WTC11 (cell line): Measurements from ENCODE around the gene CD160. TPM values are rescaled to one million over a fixed set of nuclear protein-coding genes. Genes with fewer than 3 reads are reported as not detected.

Source experiments
- ATAC-seq: fragments of 200-7000 bp; cut with Tn5 transposase; 2 replicates; pipeline ENCODE4 v1.10.0; 2021; ENCODE audit warnings: mild to moderate bottlenecking, moderate library complexity
- CTCF ChIA-PET: fragments of 300-600 bp; sonication (Branson Sonifier 250); formaldehyde crosslinking; loops from one replicate; lab custom pipeline; 2021; ENCODE audit warnings: antibody characterized with exemption; lab: Charles Lee
- POLR2A ChIA-PET: fragments of 350-600 bp; sonication (Branson Sonifier 250); formaldehyde crosslinking; loops from one replicate; lab custom pipeline; 2021; ENCODE audit warnings: antibody characterized with exemption; lab: Charles Lee
- DNase-seq: peaks from one replicate; pipeline ENCODE4 v3.0.0; 2021; ENCODE audit warnings: low spot score
- H3K27ac Mint-ChIP-seq: 2 replicates; pipeline ENCODE4 v1.8.0; 2021; ENCODE audit warnings: mixed read lengths
- H3K27me3 Mint-ChIP-seq: 2 replicates; pipeline ENCODE4 v1.8.0; 2021; ENCODE audit warnings: low read depth, mild to moderate bottlenecking, moderate library complexity, mixed read lengths
- H3K36me3 Mint-ChIP-seq: 2 replicates; pipeline ENCODE4 v1.8.0; 2021; ENCODE audit warnings: mixed read lengths
- H3K4me1 Mint-ChIP-seq: 2 replicates; pipeline ENCODE4 v1.8.0; 2022; ENCODE audit warnings: mixed read lengths
- H3K4me3 Mint-ChIP-seq: 2 replicates; pipeline ENCODE4 v1.8.0; 2021; ENCODE audit warnings: mild to moderate bottlenecking, moderate library complexity, mixed read lengths
- H3K9me3 Mint-ChIP-seq: 2 replicates; pipeline ENCODE4 v1.8.0; 2021; ENCODE audit warnings: mixed read lengths
- AR ChIP-seq: fragments of 250-450 bp; sonication (Bioruptor Pico); IDR thresholded peaks from 2 replicates; pipeline ENCODE4 v1.9.0; 2021; ENCODE audit warnings: mild to moderate bottlenecking
- CBFB ChIP-seq: sonication (generic); formaldehyde crosslinking; IDR thresholded peaks from 2 replicates; pipeline ENCODE4 v1.8.1; 2022; ENCODE audit warnings: mild to moderate bottlenecking, low read depth, missing genetic modification reagents
- ESRRA ChIP-seq: sonication (generic); formaldehyde crosslinking; IDR thresholded peaks from 2 replicates; pipeline ENCODE4 v1.8.1; 2022; ENCODE audit warnings: mild to moderate bottlenecking, missing genetic modification reagents, borderline replicate concordance
- FOXK1 ChIP-seq: sonication (generic); formaldehyde crosslinking; IDR thresholded peaks from 2 replicates; pipeline ENCODE4 v1.8.0; 2022; ENCODE audit warnings: mild to moderate bottlenecking, moderate library complexity, missing genetic modification reagents
- GTF2I ChIP-seq: fragments of 250-450 bp; sonication (Bioruptor Pico); conservative IDR thresholded peaks from 2 replicates; pipeline ENCODE4 v1.4.0; 2021; ENCODE audit warnings: mild to moderate bottlenecking
- JUN ChIP-seq: sonication (generic); formaldehyde crosslinking; IDR thresholded peaks from 2 replicates; pipeline ENCODE4 v1.8.0; 2023; ENCODE audit warnings: mild to moderate bottlenecking, missing genetic modification reagents
- NFATC4 ChIP-seq: fragments of 250-450 bp; sonication (Bioruptor Pico); IDR thresholded peaks from 2 replicates; pipeline ENCODE4 v1.9.0; 2021; ENCODE audit warnings: mild to moderate bottlenecking
- TCF7 ChIP-seq: sonication (generic); formaldehyde crosslinking; IDR thresholded peaks from 2 replicates; pipeline ENCODE4 v1.8.0; 2022; ENCODE audit warnings: mild to moderate bottlenecking, low read depth, missing genetic modification reagents, moderate library complexity
- ZBTB43 ChIP-seq: sonication (generic); formaldehyde crosslinking; IDR thresholded peaks from 2 replicates; pipeline ENCODE4 v1.8.1; 2023; ENCODE audit warnings: mild to moderate bottlenecking, missing genetic modification reagents
- ZNF219 ChIP-seq: sonication (generic); formaldehyde crosslinking; IDR thresholded peaks from 2 replicates; pipeline ENCODE4 v1.8.0; 2023; ENCODE audit warnings: missing genetic modification reagents, mild to moderate bottlenecking, borderline replicate concordance
- ZNF232 ChIP-seq: sonication (generic); formaldehyde crosslinking; IDR thresholded peaks from 2 replicates; pipeline ENCODE4 v1.8.0; 2022; ENCODE audit warnings: mild to moderate bottlenecking, missing genetic modification reagents
- ZNF317 ChIP-seq: sonication (generic); formaldehyde crosslinking; IDR thresholded peaks from 2 replicates; pipeline ENCODE4 v1.8.1; 2023; ENCODE audit warnings: low read depth, mild to moderate bottlenecking, moderate library complexity, missing genetic modification reagents, borderline replicate concordance
- ZNF416 ChIP-seq: fragments of 250-450 bp; sonication (Bioruptor Pico); IDR thresholded peaks from 2 replicates; pipeline ENCODE4 v1.9.0; 2021; ENCODE audit warnings: mild to moderate bottlenecking, inconsistent platforms
- ZNF423 ChIP-seq: fragments of 250-450 bp; sonication (Bioruptor Pico); IDR thresholded peaks from 2 replicates; pipeline ENCODE4 v2.1.2; 2022; ENCODE audit warnings: mild to moderate bottlenecking, moderate library complexity
- ZNF512 ChIP-seq: sonication (generic); formaldehyde crosslinking; IDR thresholded peaks from 2 replicates; pipeline ENCODE4 v1.8.1; 2022; ENCODE audit warnings: missing genetic modification reagents, borderline replicate concordance
- total RNA-seq: library from RNA; stranded (reverse); gene quantifications from 3 replicates; pipeline ENCODE4 v1.2.3, GENCODE V29; 2021
- TF ChIP-seq, protein P1 (sequence below): fragments of 250-450 bp; sonication (Bioruptor Pico); conservative IDR thresholded peaks from 2 replicates; pipeline ENCODE4 v1.9.0; 2021; ENCODE audit warnings: mild to moderate bottlenecking

The CD160 gene
- total RNA-seq, 1 experiment from 2014 or later = not detected

DNA sequence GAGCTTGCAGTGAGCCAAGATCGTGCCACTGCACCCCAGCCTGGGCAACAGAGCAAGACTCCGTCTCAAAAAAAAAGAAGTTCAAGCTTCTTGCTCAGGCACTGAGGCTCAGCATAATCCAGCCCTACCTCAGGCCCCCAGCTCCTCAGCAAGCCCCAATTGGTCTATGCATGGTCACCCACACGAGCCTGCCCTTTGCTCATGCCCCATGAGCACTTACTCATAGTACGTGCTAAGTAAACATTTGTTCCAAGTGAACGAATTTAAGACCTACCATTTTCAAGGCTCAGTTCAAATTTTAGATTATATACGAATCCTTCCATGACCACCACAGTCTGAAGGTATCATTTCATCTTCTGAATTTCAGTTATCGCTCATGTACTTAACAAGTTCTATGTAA is 16.5 kb upstream of the CD160 start:
- DNase-seq = no peak
- no peak overlapping the region for H3K27ac Mint-ChIP-seq
- no peaks in the 10 kb centered on the region for H3K36me3 Mint-ChIP-seq
- H3K27me3 Mint-ChIP-seq = no peaks in the 10 kb centered on the region; the same call in 1 of the 2 replicates
- no peak overlapping the region for H3K4me3 Mint-ChIP-seq
- H3K4me1 Mint-ChIP-seq = peaks cover 11% of the 10 kb centered on the region
- CTCF ChIA-PET = interaction anchor here (0.9 kb wide), 1 partner anchor 18 kb away, joined by 3 read pairs; no protein-coding TSS in a partner anchor
- POLR2A ChIA-PET = interaction anchor here (0.7 kb wide), 1 partner anchor 54 kb away, joined by 3 read pairs; no protein-coding TSS in a partner anchor
- ATAC-seq = no peak
- no peaks in the 10 kb centered on the region for H3K9me3 Mint-ChIP-seq
- TF ChIP-seq ZNF512 (CRISPR knock-in tag) (no peak), ZNF219 (CRISPR knock-in tag) (no peak), JUN (CRISPR knock-in tag) (no peak), AR (no peak), ZBTB43 (CRISPR knock-in tag) (no peak), ZNF317 (CRISPR knock-in tag) (no peak), ZNF416 (CRISPR knock-in tag) (no peak), ZNF232 (CRISPR knock-in tag) (no peak), CBFB (CRISPR knock-in tag) (no peak), FOXK1 (CRISPR knock-in tag) (no peak)
- TF ChIP-seq, protein P1, sequence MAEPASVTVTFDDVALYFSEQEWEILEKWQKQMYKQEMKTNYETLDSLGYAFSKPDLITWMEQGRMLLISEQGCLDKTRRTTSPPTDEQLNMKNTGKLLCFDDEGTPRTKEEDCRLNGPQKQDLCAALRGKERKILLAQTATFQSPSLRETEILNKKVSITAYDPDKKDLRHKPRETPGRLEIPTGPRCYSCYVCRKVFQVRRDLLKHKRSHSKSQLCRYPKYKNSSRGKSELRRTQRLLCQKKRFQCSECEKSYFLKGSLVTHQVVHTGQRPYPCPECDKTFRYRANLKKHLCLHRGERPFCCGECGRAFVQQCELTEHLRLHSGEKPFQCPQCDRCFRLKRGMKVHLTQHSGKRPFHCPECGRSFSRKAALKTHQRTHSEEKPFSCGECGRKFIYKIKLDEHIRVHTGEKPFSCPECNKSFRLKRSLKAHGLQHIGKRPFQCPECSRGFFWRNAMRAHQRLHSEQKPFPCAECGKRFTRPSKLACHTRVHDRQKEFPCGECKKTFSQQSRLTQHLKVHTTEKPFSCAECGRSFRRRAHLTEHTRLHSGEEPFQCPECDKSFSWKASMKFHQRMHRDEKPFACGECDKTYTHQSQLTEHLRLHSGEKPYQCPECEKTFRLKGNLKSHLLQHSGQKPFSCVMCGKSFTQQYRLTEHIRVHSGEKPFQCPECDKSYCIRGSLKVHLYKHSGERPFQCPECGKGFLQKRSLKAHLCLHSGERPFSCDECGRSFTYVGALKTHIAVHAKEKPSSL (CRISPR knock-in tag) = no peak

DNA sequence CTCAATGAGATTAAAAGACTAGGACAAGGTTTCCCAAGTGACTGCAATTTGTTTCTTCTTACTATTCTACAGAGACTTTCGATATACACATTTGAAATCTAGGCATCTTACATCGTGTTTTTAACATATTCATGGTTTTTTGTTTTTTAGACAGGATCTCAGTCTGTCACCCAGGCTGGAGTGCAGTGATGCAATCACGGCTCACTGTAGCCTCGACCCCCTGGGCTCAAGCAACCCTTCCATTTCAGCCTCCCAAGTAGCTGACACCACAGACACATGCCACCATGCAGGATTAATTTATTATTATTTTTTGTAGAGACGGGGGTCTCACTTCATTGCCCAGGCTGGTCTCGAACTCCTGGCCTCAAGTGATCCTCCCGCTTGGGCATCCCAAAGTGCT is 13.7 kb upstream of the CD160 start:
- no peak overlapping the region for H3K4me3 Mint-ChIP-seq
- no peak for DNase-seq
- no peak for ATAC-seq
- TF ChIP-seq FOXK1 (CRISPR knock-in tag) = no peak
- no peak for TF ChIP-seq ZNF423
- no peak for TF ChIP-seq ESRRA (CRISPR knock-in tag)
- TF ChIP-seq GTF2I = no peak
- no peak for TF ChIP-seq TCF7 (CRISPR knock-in tag)
- no peak for TF ChIP-seq NFATC4 (CRISPR knock-in tag)
- TF ChIP-seq, all 79 proteins: peak for 0
- Mint-ChIP-seq H3K27me3 (no peaks in the 10 kb centered on the region; the same call in 1 of the 2 replicates), H3K36me3 (no peaks in the 10 kb centered on the region), H3K4me1 (peaks cover 16% of the 10 kb centered on the region), H3K27ac (no peak overlapping the region), H3K9me3 (peaks cover 4% of the 10 kb centered on the region; the same call in 1 of the 2 replicates)
- POLR2A ChIA-PET = no interaction called here
- CTCF ChIA-PET = no interaction called here
